GM20000 (cell line): ENCODE data around the gene CYP2F1.
"Not testable (repeated sequence)": the region's sequence is repeated elsewhere in the genome, so short reads cannot be mapped to it uniquely, and the experiment has no call there.

Experiments
- DNase-seq: peaks from one replicate; pipeline ENCODE4 v3.0.0; 2012; ENCODE audit warnings: low spot score
- CTCF ChIP-seq: IDR thresholded peaks from 2 replicates; pipeline ENCODE4 v1.5.1; 2012; ENCODE audit warnings: mild to moderate bottlenecking, control low read depth; ENCODE audit errors: extremely low read depth, missing control alignments

CYP2F1 gene

DNA sequence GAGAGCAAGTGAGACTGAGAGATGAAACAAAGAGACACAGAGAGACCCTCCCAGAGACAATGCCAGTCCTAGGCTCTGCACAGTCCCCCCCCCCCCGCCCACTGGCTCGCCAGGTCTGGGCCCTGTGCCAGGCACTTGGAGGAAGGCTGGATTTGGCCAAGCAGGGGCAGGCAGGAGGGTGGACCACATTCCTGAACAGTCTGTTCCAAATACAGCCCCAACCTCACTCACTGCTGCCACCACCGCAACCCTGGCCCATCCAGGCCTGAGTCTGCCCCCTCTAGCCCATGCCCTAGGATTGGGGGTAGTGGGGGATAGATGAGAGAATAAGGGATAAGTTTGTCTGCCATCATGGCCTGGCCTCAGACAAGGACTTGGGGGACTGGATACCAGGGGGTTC is 19.0 kb downstream of the CYP2F1 start:
- no peak for TF ChIP-seq CTCF
- DNase-seq: no peak

- TF ChIP-seq CTCF: no peak
Measured at GRCh38 chr19:41134616-41135015, 20.4 kb downstream of the CYP2F1 start.

GRCh38 chr19:41135390-41136384 is 21.5 kb downstream of the CYP2F1 start:
- not testable (repeated sequence) for DNase-seq

More at GRCh38 chr19:41134616-41135015, 20.4 kb downstream of the CYP2F1 start:
- DNase-seq: no peak

DNA sequence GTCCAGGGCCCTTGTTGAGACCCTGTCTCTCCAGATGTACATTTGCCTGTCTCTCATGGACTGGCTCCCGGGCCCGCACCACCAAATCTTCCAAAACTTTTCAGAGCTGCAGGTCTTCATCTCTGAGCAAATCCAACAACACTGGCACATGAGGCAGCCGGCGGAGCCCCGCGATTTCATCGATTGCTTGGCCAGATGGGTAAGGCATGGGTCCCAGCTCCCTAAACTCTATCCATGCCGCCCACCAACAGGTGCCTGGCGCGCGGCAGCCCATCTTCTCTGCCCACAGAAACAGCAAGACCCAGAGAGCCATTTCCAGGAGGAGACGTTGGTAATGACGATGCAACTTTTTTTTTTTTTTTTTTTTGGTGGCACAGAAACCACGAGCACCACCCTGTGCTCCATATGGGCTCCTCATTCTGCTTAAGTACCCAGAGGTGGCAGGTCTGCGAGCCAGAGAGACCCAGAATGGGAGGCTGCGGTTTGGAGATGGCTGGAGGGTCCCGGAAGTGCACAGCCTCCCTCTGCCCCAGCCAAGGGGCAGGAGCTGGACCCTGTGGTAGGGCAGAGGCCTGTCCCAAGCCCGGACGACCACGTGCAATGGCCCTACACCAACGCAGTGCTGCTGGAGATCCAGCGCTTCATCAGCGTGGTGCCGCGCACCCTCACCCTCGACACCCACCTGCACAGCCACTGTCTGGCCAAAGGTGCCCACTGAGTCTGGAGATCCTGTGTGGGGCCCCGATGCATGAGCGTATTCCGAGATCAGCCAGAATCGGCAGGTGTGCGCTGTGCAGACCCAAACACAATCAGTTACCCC is 22.6 kb downstream of the CYP2F1 start:
- no peak for TF ChIP-seq CTCF

GRCh38 chr19:41144403-41144802 is 30.2 kb downstream of the CYP2F1 start:
- peak; percentile 85 for TF ChIP-seq CTCF
- peak; percentile 71 for DNase-seq

More for the DNA sequence above, 22.6 kb downstream of the CYP2F1 start:
- no peak for DNase-seq

DNA sequence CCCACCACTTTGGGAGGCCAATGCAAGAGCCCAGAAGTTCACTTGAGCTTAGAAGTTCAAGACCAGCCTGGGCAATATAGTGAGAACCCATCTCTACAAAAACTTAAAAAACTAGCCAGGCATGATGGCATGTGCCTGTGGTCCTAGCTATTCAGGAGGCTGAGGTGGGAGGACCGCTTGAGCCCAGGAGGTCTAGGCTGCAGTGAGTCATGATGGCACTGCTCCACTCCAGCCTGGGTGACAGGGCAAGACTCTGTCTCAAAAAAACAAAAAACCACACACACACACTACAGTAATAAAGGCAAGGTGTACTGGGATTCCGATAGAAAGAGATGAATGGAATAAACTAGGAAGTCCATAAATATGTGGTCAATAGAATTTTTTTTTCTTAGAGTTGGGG is 35.6 kb downstream of the CYP2F1 start:
- no peak for TF ChIP-seq CTCF
- no peak for DNase-seq

DNA sequence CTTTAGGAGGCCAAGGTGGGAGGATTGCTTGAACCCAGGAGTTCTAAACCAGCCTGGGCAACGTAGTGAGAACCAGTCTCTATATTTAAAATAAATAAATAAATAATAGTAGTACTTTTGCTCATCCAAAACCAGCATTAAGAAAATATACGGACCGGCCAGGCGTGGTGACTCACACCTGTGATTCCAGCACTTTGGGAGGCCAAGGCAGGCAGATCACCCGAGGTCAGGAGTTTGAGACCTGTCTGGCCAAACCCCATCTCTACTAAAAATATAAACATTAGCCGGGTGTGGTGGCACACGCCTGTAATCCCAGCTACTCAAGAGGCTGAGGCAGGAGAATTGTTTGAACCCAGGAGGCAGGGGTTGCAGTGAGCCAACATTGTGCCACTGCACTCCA is 36.8 kb downstream of the CYP2F1 start:
- DNase-seq: not testable (repeated sequence)

- TF ChIP-seq CTCF: no peak
- no peak for DNase-seq
Measured at GRCh38 chr19:41154060-41154459, 39.8 kb downstream of the CYP2F1 start.
